ENCODE results near the gene WDR93. TPM values are rescaled to one million over a fixed set of nuclear protein-coding genes. Genes with fewer than 3 reads are reported as not detected.
"Not testable (repeated sequence)": the region's sequence is repeated elsewhere in the genome, so short reads cannot be mapped to it uniquely, and the experiment has no call there.

The WDR93 gene
- total and polyA plus RNA-seq, 8 donors = 0.09 to 0.92 (median 0.15) TPM; not detected in 1

DNA sequence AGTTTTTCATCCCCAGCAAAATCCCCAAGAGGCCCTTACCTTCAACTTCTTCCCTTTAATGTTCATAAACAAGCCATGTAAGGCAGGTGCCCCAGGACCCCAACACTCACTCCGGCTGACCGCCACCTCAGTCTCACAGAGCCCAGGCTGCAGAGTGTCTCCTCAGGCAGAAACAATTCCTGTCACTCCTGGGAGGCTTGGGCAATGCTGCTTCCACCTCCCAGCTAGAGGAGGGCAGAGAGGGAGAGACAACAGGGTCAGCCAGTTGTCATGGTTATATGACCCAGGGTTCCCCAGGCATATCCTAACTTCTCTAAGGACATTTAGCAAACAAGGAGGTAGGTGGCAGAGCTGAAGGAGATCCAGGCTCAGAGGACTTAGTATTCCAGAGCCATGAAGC lies 11.4 kb upstream of the WDR93 start, which contains the start of gene PLIN1:
Gene PLIN1 (minus strand): TSS at position 156 of the 400 bp plus-strand sequence. CDS start 1,878 bp downstream, outside the sequence.
- 98 to 100% methylated on average over 2 of the region's 2 CpGs for WGBS, 2 donors
- no peak for FAIRE-seq

DNA sequence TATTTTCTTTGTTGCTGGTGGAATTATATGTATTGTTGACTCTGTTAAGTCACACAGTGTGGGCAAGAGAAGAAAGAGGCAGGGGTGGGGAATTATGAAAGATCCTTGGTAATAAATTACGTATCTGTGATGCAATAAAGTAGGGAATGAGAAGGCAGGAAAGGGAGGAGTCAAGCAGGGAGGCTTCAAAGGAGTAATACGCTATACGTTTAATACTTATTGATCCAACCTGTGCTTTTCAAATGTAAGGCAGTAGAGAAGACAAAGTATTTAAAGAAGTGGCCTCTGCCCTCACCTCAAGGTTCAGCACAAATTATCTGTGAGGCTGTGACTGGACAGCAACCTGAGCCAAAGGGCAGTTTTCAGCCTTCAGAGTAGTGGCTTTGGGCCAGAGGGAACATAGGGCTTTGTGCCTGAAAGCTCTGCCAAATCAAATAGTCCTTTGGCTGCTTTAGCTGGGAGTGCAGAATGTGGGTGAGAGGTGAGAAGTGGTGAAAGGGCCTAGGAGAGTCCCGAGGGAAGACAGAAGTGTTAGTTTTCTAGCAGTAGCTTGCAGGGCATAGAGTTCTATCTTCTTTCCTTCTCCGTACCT lies 10.2 kb upstream of the WDR93 start:
- no peaks in the 10 kb centered on the region for H3K9me3 ChIP-seq
- no peaks in the 10 kb centered on the region for H3K27me3 ChIP-seq
- no peak overlapping the region for H3K4me3 ChIP-seq
- peaks cover 27 to 33% (median 30%) of the 10 kb centered on the region in 3 donors for H3K4me1 ChIP-seq
- peak overlapping the region; percentile 44 to 91 (median 77) for H3K27ac ChIP-seq
- WGBS, 2 donors = 14 to 16% methylated on average over 5 of the region's 5 CpGs
- H3K36me3 ChIP-seq = no peaks in the 10 kb centered on the region
- TF ChIP-seq, protein P1, sequence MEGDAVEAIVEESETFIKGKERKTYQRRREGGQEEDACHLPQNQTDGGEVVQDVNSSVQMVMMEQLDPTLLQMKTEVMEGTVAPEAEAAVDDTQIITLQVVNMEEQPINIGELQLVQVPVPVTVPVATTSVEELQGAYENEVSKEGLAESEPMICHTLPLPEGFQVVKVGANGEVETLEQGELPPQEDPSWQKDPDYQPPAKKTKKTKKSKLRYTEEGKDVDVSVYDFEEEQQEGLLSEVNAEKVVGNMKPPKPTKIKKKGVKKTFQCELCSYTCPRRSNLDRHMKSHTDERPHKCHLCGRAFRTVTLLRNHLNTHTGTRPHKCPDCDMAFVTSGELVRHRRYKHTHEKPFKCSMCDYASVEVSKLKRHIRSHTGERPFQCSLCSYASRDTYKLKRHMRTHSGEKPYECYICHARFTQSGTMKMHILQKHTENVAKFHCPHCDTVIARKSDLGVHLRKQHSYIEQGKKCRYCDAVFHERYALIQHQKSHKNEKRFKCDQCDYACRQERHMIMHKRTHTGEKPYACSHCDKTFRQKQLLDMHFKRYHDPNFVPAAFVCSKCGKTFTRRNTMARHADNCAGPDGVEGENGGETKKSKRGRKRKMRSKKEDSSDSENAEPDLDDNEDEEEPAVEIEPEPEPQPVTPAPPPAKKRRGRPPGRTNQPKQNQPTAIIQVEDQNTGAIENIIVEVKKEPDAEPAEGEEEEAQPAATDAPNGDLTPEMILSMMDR (IDR thresholded peaks at IDR 0.05) = no peak
- peak; percentile 96 to 98 (median 98) for ATAC-seq
- FAIRE-seq = peak; percentile 29
- intact Hi-C loops (cut with DNase I) = no loop called here
- peak in 4 of 6 donors; percentile 77 to 92 (median 90) for DNase-seq

More for the DNA sequence above, 11.4 kb upstream of the WDR93 start, which contains the start of gene PLIN1:
- TF ChIP-seq, protein P1 (IDR thresholded peaks at IDR 0.05) = no peak
- no peak within 1 kb of the TSS for H3K4me3 ChIP-seq
- H3K4me1 ChIP-seq = peaks cover 27 to 33% (median 30%) of the 10 kb centered on the region in 3 donors
- ATAC-seq (no peak), DNase-seq (no peak)
- H3K36me3 ChIP-seq = no peaks in the 10 kb centered on the region
- no peaks in the 10 kb centered on the region for H3K27me3 ChIP-seq
- no peaks in the 10 kb centered on the region for H3K9me3 ChIP-seq
- intact Hi-C loops (cut with DNase I) = no loop called here
- peak within 1 kb of the TSS; percentile 44 to 91 (median 77) for H3K27ac ChIP-seq

DNA sequence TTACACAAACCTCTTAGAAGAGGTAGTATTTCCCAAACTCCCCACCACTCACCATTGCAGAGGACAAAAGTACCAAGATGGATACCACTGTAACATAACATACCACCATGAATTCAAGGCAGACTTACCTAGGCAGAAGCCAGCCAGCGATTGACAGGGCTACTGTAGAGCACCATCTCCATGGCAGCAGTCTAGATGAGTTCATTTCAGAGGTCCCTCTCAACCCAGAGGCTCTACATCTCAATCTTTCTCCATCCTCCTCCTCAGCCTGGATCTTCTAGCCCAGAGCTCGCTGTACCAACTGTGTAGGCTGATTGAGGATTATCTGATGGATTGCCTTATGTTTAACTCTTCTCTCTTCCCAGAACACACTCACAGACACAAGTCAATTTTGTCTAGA lies 9.5 kb upstream of the WDR93 start:
- peaks cover 27 to 33% (median 33%) of the 10 kb centered on the region in 3 donors for H3K4me1 ChIP-seq
- WGBS, 2 donors = 61 to 65% methylated on average over 2 of the region's 2 CpGs
- H3K9me3 ChIP-seq = no peaks in the 10 kb centered on the region
- TF ChIP-seq, protein P1 (IDR thresholded peaks at IDR 0.05) = no peak
- no peaks in the 10 kb centered on the region for H3K27me3 ChIP-seq
- intact Hi-C loops (cut with DNase I) = no loop called here
- no peak for FAIRE-seq
- H3K27ac ChIP-seq = peak overlapping the region; percentile 44 to 91 (median 77)
- no peak for DNase-seq
- no peaks in the 10 kb centered on the region for H3K36me3 ChIP-seq
- peak; percentile 27 to 46 (median 33) for ATAC-seq
- H3K4me3 ChIP-seq = no peak overlapping the region

DNA sequence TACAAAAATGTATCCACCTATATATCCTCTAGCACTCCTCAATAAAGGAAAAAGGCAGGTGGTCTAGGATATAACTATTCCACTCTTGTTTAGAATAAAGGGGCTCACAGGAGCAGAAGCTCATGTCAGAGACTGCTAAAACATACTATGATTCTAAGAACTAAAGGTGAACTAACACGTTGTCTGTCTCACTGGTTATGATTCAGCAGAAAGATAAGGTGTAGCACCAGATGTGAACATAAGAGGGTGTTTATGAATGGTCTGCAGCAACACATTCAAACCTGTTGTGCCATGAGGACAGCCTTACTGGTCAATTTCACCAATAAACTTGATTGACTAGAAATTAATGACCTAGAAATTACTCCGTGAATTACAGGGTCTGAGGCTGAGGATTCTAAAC lies 4.6 kb upstream of the WDR93 start:
- intact Hi-C loops (cut with DNase I) = no loop called here
- Histone ChIP-seq H3K27ac (no peak overlapping the region), H3K4me3 (no peak overlapping the region), H3K27me3 (no peaks in the 10 kb centered on the region), H3K36me3 (no peaks in the 10 kb centered on the region), H3K4me1 (peaks cover 13 to 37% (median 14%) of the 10 kb centered on the region in 3 donors), H3K9me3 (no peaks in the 10 kb centered on the region)
- WGBS, 2 donors = 64 to 66% methylated on average over 2 of the region's 2 CpGs
- DNase-seq = no peak
- TF ChIP-seq, protein P1 (IDR thresholded peaks at IDR 0.05) = no peak
- ATAC-seq = no peak
- FAIRE-seq = no peak

DNA sequence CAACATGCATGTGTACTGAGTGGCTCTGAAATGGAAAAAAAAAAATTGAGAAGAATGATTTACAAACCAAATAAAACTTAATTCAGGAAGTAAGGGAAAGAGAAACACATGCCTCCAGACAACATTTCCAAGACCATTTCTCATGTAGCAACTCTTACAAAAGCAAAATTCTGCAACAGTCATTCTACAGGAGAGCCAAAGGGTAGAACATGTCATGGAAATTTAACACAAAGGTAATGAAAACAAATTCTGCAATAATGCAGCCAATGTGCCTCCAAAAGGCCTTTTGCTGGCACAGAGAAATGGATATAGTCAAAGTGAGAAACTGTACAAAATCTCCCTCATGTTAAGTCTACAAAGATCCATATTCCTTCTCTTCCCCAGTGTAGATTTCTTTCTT lies 4.1 kb upstream of the WDR93 start:
- Histone ChIP-seq H3K36me3 (no peaks in the 10 kb centered on the region), H3K4me3 (no peak overlapping the region), H3K27ac (no peak overlapping the region), H3K4me1 (peaks cover 8 to 33% (median 10%) of the 10 kb centered on the region in 3 donors), H3K27me3 (no peaks in the 10 kb centered on the region), H3K9me3 (no peaks in the 10 kb centered on the region)
- TF ChIP-seq, protein P1 (IDR thresholded peaks at IDR 0.05) = no peak
- ATAC-seq = no peak
- no peak for DNase-seq
- intact Hi-C loops (cut with DNase I) = no loop called here
- FAIRE-seq = no peak

DNA sequence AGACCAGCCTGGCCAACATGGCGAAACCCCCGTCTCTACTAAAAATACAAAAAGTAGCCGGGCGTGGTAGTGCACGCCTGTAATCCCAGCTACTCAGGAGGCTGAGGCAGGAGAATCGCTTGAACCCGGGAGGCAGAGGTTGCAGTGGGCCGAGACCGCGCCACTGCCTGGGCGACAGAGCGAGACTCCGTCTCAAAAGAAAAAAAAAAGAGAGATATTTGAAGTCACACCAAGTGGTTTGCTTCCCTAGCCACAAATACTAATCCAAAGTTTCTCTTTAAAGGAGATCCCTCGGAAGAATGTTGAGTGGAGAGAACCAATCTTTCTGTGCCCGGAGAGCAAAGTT lies 708 bp upstream of the WDR93 start:
- DNase-seq; H3K27me3 ChIP-seq; FAIRE-seq; H3K9me3 ChIP-seq; H3K36me3 ChIP-seq; intact Hi-C loops (cut with DNase I): not testable (repeated sequence)
- peak; percentile 7 to 19 (median 12) for ATAC-seq
- 30 to 32% methylated on average over 15 of the region's 15 CpGs for whole genome bisulfite sequencing, 2 donors
- Histone ChIP-seq H3K4me1 (peaks cover 0 to 26% (median 3%) of the 10 kb centered on the region in 3 donors), H3K4me3 (peak overlapping the region; percentile 51 to 84 (median 68)), H3K27ac (peak overlapping the region; percentile 40 to 75 (median 59))
